ENCODE measurements around the gene PHACTR2.

- TF ChIP-seq, protein P1, sequence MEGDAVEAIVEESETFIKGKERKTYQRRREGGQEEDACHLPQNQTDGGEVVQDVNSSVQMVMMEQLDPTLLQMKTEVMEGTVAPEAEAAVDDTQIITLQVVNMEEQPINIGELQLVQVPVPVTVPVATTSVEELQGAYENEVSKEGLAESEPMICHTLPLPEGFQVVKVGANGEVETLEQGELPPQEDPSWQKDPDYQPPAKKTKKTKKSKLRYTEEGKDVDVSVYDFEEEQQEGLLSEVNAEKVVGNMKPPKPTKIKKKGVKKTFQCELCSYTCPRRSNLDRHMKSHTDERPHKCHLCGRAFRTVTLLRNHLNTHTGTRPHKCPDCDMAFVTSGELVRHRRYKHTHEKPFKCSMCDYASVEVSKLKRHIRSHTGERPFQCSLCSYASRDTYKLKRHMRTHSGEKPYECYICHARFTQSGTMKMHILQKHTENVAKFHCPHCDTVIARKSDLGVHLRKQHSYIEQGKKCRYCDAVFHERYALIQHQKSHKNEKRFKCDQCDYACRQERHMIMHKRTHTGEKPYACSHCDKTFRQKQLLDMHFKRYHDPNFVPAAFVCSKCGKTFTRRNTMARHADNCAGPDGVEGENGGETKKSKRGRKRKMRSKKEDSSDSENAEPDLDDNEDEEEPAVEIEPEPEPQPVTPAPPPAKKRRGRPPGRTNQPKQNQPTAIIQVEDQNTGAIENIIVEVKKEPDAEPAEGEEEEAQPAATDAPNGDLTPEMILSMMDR (IDR thresholded peaks at IDR 0.05): no peak
- no peak for TF ChIP-seq POLR2A (IDR thresholded peaks at IDR 0.05)
These were observed 3.0 kb upstream of the PHACTR2 start for GRCh38 chr6:143674483-143675381.
